Measurements from ENCODE around the gene TTC39C.

GRCh38 chr18:24027156-24027827, 12.7 kb downstream of the TTC39C start:
- TF ChIP-seq, protein P1, sequence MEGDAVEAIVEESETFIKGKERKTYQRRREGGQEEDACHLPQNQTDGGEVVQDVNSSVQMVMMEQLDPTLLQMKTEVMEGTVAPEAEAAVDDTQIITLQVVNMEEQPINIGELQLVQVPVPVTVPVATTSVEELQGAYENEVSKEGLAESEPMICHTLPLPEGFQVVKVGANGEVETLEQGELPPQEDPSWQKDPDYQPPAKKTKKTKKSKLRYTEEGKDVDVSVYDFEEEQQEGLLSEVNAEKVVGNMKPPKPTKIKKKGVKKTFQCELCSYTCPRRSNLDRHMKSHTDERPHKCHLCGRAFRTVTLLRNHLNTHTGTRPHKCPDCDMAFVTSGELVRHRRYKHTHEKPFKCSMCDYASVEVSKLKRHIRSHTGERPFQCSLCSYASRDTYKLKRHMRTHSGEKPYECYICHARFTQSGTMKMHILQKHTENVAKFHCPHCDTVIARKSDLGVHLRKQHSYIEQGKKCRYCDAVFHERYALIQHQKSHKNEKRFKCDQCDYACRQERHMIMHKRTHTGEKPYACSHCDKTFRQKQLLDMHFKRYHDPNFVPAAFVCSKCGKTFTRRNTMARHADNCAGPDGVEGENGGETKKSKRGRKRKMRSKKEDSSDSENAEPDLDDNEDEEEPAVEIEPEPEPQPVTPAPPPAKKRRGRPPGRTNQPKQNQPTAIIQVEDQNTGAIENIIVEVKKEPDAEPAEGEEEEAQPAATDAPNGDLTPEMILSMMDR (IDR thresholded peaks at IDR 0.05; ENCODE audit: insufficient read depth, low read depth, low read length): no peak
- no peak for TF ChIP-seq EZH2 (IDR thresholded peaks at IDR 0.05; ENCODE audit: insufficient read depth, low read length)

Data from astrocyte (in vitro differentiated cells and primary cell).